ENCODE measurements around the gene CYYR1. TPM values are rescaled to one million over a fixed set of nuclear protein-coding genes. Genes with fewer than 3 reads are reported as not detected.

Gene CYYR1
- total and polyA plus RNA-seq, 2 donors (not counting 3 experiments of a cell fraction or from before 2014, with no cell fraction given): 13.2 to 25.7 TPM

DNA sequence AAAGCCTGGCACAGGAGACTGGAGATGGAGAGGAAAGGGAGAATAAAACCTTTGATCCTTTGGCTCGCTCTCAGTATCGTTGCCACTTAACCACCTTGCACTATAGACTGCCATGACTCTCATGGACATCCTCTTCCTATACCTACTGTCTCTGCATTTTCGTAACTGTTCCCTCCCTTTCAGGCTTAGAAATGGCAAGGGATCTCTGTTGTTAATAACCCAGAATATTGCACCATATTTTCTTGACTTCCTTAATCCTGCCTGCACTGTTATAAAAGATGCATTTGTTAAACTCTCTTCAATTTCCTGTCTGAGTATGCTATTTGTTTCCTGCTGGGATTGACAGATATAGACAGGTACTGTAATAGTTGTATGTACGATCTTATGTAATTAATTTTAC lies 38.6 kb downstream of the CYYR1 start:
- TF ChIP-seq EZH2 (IDR thresholded peaks at IDR 0.05; ENCODE audit: borderline replicate concordance, low read depth, low read length, severe bottlenecking) (no peak), MYC (IDR thresholded peaks at IDR 0.05; ENCODE audit: low read depth, low read length) (no peak), POLR2AphosphoS5 (IDR thresholded peaks at IDR 0.05; ENCODE audit: insufficient read depth, low read depth, low read length) (no peak), JUN (IDR thresholded peaks at IDR 0.05; ENCODE audit: borderline replicate concordance, insufficient read depth, insufficient read length, low read depth) (no peak), GATA2 (IDR thresholded peaks at IDR 0.05; ENCODE audit: insufficient read depth, insufficient read length, low read depth, low read length) (no peak), POLR2A (IDR thresholded peaks at IDR 0.05; ENCODE audit: low read depth, low read length) (no peak), FOS (IDR thresholded peaks at IDR 0.05; ENCODE audit: borderline replicate concordance, insufficient read depth, low read length) (no peak)
- TF ChIP-seq, protein P1, sequence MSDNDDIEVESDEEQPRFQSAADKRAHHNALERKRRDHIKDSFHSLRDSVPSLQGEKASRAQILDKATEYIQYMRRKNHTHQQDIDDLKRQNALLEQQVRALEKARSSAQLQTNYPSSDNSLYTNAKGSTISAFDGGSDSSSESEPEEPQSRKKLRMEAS (IDR thresholded peaks at IDR 0.05; ENCODE audit: insufficient read depth, insufficient read length): no peak
- TF ChIP-seq, protein P2, sequence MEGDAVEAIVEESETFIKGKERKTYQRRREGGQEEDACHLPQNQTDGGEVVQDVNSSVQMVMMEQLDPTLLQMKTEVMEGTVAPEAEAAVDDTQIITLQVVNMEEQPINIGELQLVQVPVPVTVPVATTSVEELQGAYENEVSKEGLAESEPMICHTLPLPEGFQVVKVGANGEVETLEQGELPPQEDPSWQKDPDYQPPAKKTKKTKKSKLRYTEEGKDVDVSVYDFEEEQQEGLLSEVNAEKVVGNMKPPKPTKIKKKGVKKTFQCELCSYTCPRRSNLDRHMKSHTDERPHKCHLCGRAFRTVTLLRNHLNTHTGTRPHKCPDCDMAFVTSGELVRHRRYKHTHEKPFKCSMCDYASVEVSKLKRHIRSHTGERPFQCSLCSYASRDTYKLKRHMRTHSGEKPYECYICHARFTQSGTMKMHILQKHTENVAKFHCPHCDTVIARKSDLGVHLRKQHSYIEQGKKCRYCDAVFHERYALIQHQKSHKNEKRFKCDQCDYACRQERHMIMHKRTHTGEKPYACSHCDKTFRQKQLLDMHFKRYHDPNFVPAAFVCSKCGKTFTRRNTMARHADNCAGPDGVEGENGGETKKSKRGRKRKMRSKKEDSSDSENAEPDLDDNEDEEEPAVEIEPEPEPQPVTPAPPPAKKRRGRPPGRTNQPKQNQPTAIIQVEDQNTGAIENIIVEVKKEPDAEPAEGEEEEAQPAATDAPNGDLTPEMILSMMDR (IDR thresholded peaks at IDR 0.05; ENCODE audit: extremely low read depth in 1 of 2, insufficient read depth in 1 of 2, low read depth in 1 of 2, low read length in 2 of 2): no peak
- H3K27ac ChIP-seq (ENCODE audit: insufficient read depth, low read depth, low read length): no peak overlapping the region
- CTCF ChIA-PET: no interaction called here

More for the DNA sequence above, 38.6 kb downstream of the CYYR1 start:
- dilution Hi-C loops (cut with MboI; ENCODE audit: extremely low pct_ligation_motif_present, low sequenced_read_pairs): no loop called here
- intact Hi-C loops (cut with micrococcal nuclease): no loop called here
- BruUV-seq (replicated peaks): no TSS peak
- Histone ChIP-seq H3K36me3 (ENCODE audit: control insufficient read depth in 2 of 2, extremely low read depth in 1 of 2, insufficient read depth in 2 of 2, low read length in 2 of 2) (no peaks in the 10 kb centered on the region), H4K20me1 (replicated peaks; ENCODE audit: control insufficient read depth, extremely low read depth, insufficient read depth, low read length) (no peaks in the 10 kb centered on the region), H3K9me3 (replicated peaks; ENCODE audit: control insufficient read depth, insufficient read depth, low read length) (no peaks in the 10 kb centered on the region), H3K27me3 (ENCODE audit: control insufficient read depth in 2 of 2, insufficient read depth in 2 of 2, low read length in 2 of 2) (no peaks in the 10 kb centered on the region), H2AFZ (ENCODE audit: low read depth, low read length) (no peak overlapping the region), H3K9ac (replicated peaks; ENCODE audit: extremely low read depth, insufficient read depth, low read length) (no peak overlapping the region), H3K4me3 (replicated peaks in 1 of 3; ENCODE audit: insufficient read depth in 1 of 3, low read depth in 1 of 3, low read length in 3 of 3) (no peak overlapping the region), H3K4me1 (ENCODE audit: control insufficient read depth, extremely low read depth, insufficient read depth, low read length) (peaks cover 3% of the 10 kb centered on the region), H3K79me2 (ENCODE audit: control insufficient read depth, insufficient read depth, low read length) (no peaks in the 10 kb centered on the region), H3K9me1 (replicated peaks; ENCODE audit: control insufficient read depth, extremely low read depth, insufficient read depth, low read length) (no peaks in the 10 kb centered on the region), H3K4me2 (ENCODE audit: insufficient read depth, low read length) (no peak overlapping the region)
- POLR2A ChIA-PET: no interaction called here
- FAIRE-seq (no peak), DNase-seq (ENCODE audit: low read depth, low spot score) (no peak)

Data from endothelial cell of umbilical vein (primary cell).